ENCODE measurements around the gene FAM107B.
"Not testable (repeated sequence)": the region's sequence is repeated elsewhere in the genome, so short reads cannot be mapped to it uniquely, and the experiment has no call there.

Gene FAM107B

DNA sequence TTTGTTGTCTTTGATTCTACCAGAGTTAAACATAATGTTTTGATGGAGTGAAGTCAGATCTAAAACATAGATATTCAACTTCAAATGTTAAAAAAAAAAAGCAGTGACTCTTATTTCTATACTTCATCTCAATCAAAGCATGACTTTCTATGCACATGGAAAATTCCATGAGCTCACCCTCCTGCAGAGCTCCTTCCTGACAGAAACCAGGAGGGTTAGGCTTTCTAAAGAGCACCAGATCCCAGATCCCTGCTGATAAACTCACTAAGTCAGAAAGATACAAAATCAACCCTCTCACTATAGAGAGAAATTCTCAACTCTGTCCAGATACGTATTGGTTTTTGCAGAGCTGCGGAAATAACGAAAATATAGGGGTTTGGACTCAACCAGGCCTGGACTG is 122.6 kb downstream of the FAM107B start:
- DNase-seq (ENCODE audit: low spot score), result no peak
- H3K9me3 Mint-ChIP-seq, result no peaks in the 10 kb centered on the region
- H3K27ac Mint-ChIP-seq, result no peak overlapping the region
- peaks cover 3% of the 10 kb centered on the region for H3K27me3 Mint-ChIP-seq (ENCODE audit: low read depth)
- H3K4me1 Mint-ChIP-seq (ENCODE audit: low read depth), result peaks cover 77% of the 10 kb centered on the region
- H3K4me3 Mint-ChIP-seq, result peak overlapping the region; percentile 3
- peaks cover 1% of the 10 kb centered on the region for H3K36me3 Mint-ChIP-seq (ENCODE audit: low read depth)

DNA sequence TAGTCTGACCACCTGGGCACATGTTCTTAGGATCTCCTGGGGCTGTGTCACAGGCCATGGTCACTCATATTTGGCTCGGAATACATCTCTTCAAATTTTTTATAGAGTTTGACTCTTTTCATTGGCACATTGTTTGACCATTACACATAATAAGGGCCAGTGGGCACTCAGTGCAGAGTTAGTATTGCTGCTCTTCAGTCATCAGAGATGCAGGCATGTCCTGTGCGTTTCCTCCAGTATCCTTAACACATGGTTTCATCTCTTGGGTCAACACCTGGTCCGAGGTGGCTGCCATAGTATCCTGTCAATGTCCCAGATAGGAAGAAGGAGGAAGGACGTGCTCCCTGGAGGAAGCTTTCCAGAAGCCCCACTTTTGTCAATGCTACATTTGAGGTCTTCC is 125.0 kb downstream of the FAM107B start:
- no peak for DNase-seq (ENCODE audit: low spot score)
- H3K4me1 Mint-ChIP-seq (ENCODE audit: low read depth), result peaks cover 73% of the 10 kb centered on the region
- peak overlapping the region; percentile 97 for H3K27ac Mint-ChIP-seq
- H3K27me3 Mint-ChIP-seq (ENCODE audit: low read depth), result no peaks in the 10 kb centered on the region
- H3K4me3 Mint-ChIP-seq, result peak overlapping the region; percentile 88
- H3K9me3 Mint-ChIP-seq, result no peaks in the 10 kb centered on the region
- H3K36me3 Mint-ChIP-seq (ENCODE audit: low read depth), result peaks cover 1% of the 10 kb centered on the region

DNA sequence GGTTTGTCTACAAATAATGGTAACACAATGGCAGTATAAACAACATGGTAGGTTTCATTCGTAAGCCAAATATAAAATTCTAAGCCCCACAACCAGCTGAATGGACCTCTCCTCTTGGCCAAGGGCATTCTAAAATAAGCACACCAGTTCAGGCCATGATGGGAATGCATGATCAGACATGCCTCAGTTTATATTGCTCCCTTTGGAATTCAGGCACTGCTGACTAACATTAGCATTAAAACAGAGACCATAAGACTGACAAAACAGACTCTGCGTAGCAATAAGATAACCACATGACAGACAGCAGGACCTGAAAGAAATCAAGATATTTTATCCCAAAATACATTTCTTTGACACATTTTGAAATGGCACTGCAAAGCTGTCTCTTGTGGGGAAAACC is 125.8 kb downstream of the FAM107B start:
- H3K27ac Mint-ChIP-seq, result peak overlapping the region; percentile 97
- DNase-seq (ENCODE audit: low spot score), result no peak
- H3K9me3 Mint-ChIP-seq, result no peaks in the 10 kb centered on the region
- H3K36me3 Mint-ChIP-seq (ENCODE audit: low read depth), result peaks cover 1% of the 10 kb centered on the region
- peaks cover 69% of the 10 kb centered on the region for H3K4me1 Mint-ChIP-seq (ENCODE audit: low read depth)
- H3K4me3 Mint-ChIP-seq, result peak overlapping the region; percentile 88
- no peaks in the 10 kb centered on the region for H3K27me3 Mint-ChIP-seq (ENCODE audit: low read depth)

DNA sequence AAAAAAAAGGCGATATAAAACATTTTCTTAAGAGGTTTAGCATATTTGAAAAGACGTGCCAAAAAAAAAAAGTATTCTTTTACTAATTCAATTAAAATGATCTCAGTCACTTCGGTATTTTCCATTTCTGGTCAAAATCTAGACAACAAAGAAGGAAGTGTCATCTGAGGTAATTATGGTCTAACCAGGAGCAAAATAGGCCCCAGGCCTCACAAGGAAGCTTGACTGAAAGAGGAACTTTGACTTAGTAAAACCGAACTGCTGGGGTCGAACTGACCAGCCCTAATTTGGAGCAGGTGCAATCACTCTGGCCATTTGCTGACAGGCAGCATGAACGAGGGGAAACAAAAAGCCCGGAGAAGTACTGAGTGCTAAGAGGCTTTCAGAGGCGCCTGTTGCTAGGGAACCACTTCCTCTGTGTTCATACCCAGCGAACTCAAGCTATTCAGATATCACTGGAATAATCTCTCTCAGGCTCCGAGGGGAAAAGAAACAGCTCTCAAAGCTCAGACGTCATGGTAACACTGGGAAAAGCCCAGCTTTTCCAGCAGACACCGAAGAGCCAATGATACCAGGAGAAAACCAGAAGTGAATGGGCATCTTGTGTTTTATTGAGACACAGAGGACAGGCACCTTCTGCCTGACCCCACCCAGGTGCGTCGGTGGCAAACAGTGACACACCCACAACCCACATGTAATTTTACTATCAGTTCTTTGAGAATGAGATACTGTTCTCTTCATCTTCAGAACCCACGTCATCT is 126.5 kb downstream of the FAM107B start:
- Mint-ChIP-seq H3K36me3 (ENCODE audit: low read depth) (peaks cover 1% of the 10 kb centered on the region), H3K4me3 (peak overlapping the region; percentile 88), H3K27ac (peak overlapping the region; percentile 97), H3K4me1 (ENCODE audit: low read depth) (peaks cover 62% of the 10 kb centered on the region), H3K27me3 (ENCODE audit: low read depth) (no peaks in the 10 kb centered on the region), H3K9me3 (no peaks in the 10 kb centered on the region)
- DNase-seq (ENCODE audit: low spot score), result peak; percentile 73

DNA sequence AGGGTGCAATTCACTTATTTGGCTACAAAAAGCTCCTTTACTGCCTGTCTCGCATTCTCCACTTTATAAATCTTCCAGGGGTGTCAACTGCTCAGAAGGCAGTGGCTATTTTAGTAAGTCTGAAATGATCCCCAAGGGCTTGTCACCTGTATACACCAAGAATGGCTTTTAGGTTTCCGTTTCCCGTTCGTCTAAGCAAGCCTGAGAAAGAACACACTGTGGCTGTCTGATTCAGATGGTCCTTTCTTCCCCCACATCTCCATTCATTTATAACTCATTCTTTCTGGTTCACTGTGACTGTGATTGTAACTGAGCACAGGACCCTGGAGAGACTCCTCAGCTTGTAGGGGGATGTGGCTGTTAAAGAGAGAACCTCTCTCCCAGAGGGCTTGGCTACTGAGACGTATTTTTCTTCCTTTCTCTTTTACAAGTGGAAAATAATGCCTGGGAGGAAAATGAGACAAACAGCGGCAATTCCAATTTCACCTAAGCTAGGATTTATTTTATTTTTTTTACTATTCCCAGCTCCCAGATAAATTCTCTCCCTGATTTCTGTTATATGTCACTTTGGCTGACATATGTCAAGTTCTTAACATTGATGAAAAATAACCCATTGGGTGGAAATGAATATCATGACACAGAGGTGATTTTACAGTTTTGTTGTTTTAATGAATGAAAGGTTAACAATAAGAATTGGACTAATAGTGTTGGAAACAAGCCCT is 129.3 kb downstream of the FAM107B start:
- H3K9me3 Mint-ChIP-seq, result peaks cover 8% of the 10 kb centered on the region
- DNase-seq (ENCODE audit: low spot score), result peak; percentile 27
- H3K36me3 Mint-ChIP-seq (ENCODE audit: low read depth), result peaks cover 1% of the 10 kb centered on the region
- H3K4me3 Mint-ChIP-seq, result no peak overlapping the region
- H3K27ac Mint-ChIP-seq, result no peak overlapping the region
- H3K27me3 Mint-ChIP-seq (ENCODE audit: low read depth), result peaks cover 3% of the 10 kb centered on the region
- H3K4me1 Mint-ChIP-seq (ENCODE audit: low read depth), result peaks cover 41% of the 10 kb centered on the region

DNA sequence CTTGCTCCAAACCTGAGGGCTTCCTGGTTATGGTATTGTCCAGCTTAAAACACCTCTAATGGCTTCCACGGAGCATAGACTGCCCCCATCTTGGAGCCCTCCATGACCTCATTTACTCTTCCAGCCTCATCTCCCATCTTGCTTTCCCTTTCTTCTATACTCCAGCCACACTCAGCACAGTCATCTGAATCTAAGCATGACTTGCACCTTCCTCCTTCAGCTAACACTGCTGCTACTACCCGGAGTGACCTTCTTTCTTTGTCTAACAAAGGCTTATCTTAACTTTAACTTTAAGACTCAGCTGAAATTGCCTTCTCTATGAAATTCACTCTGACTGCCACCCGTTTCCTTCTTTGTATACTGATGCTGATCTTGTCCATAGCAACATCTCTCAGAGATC is 135.1 kb downstream of the FAM107B start:
- Mint-ChIP-seq H3K27ac (no peak overlapping the region), H3K4me1 (ENCODE audit: low read depth) (peaks cover 6% of the 10 kb centered on the region), H3K9me3 (peaks cover 8% of the 10 kb centered on the region), H3K36me3 (ENCODE audit: low read depth) (no peaks in the 10 kb centered on the region), H3K4me3 (no peak overlapping the region), H3K27me3 (ENCODE audit: low read depth) (peaks cover 8% of the 10 kb centered on the region)
- DNase-seq (ENCODE audit: low spot score), result no peak

DNA sequence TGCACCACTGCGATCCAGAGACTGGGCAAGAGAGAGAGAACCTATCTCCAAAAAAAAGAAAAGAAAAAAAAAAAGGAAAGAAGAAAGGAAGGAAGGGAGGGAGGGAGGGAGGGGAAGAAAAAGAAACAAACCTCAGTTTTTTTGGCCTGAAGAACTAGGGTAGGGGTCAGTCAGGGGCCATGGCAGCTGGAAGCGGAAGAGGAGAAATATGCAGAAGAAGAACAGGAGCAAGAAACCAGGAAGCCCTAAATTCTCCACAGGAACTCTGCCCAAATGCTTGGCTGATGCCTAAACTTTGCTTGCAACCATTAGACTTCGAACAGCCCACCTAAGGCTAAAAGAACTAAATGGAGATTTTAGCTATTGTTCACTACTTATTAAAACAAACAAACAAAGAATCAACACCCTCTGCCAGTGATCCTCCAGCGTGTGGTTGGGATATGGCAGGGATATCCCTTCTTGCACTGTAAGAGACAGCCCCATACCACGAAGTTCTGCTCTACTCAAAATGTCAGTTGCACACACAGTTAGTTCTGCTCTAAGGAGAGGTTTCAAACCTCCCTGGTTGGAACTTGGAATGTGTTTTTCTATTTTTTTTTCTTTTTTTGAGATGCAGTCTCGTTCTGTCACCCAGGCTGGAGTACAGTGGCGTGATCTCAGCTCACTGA is 139.5 kb downstream of the FAM107B start:
- H3K9me3 Mint-ChIP-seq, result no peaks in the 10 kb centered on the region
- no peak overlapping the region for H3K4me3 Mint-ChIP-seq
- no peak overlapping the region for H3K27ac Mint-ChIP-seq
- DNase-seq (ENCODE audit: low spot score), result no peak
- H3K4me1 Mint-ChIP-seq (ENCODE audit: low read depth), result peaks cover 4% of the 10 kb centered on the region
- H3K27me3 Mint-ChIP-seq (ENCODE audit: low read depth), result peaks cover 5% of the 10 kb centered on the region
- no peaks in the 10 kb centered on the region for H3K36me3 Mint-ChIP-seq (ENCODE audit: low read depth)

DNA sequence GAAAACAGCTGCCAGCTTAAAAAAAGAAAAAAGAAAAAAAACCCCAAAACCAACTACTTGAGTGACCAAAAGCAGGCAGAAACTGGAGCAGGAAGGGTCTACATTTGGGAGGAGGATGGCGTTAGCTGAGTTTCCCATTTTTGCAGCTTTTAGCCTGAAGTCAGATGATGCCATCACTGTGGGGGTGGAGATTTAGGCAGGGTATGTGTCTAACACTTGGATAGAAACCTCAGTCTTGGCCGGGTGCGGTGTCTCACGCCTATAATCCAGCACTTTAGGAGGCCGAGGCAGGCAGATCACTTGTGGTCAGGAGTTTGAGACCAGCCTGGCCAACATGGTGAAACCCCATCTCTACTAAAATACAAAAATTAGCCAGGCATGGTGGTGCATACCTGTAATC is 140.1 kb downstream of the FAM107B start:
- not testable (repeated sequence) for H3K4me3 Mint-ChIP-seq; DNase-seq (ENCODE audit: low spot score); H3K27me3 Mint-ChIP-seq (ENCODE audit: low read depth); H3K9me3 Mint-ChIP-seq; H3K27ac Mint-ChIP-seq; H3K36me3 Mint-ChIP-seq (ENCODE audit: low read depth); H3K4me1 Mint-ChIP-seq (ENCODE audit: low read depth)

DNA sequence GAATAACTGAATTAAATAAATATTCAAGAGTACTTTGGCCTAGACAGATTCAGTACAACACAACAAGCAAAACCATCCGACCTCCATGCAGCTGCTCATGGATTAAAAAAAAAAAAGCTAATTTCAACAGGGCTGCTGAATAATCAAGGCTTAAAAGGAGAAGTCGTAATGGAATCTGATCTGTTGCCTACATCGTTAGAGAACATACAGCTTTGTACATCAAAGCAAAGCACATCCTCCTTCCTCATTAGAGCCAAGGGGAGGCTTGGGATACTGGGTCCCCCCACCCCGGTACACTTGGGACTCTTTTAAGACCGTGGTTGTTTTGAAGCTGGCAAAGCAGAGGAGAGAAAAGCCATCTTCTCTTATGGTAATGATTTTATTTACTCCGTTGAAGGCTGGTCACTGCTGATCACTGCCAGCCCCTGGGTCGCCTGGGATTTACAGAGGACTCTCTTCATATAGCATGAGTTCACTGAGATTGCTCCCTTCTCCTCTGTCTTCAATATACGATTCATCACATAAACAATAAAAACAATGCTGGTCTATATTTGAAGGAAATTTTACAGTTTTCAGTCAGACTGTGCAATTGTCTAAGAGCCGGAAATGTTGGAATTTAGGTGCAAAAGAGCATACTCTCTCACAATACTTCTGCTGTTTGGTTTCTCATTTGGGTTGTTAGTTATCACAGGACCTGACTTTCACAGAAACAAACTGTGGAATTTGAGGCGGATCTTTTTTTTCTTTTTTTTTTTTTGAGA is 148.8 kb downstream of the FAM107B start:
- H3K27ac Mint-ChIP-seq, result no peak overlapping the region
- no peaks in the 10 kb centered on the region for H3K36me3 Mint-ChIP-seq (ENCODE audit: low read depth)
- no peak for DNase-seq (ENCODE audit: low spot score)
- no peaks in the 10 kb centered on the region for H3K27me3 Mint-ChIP-seq (ENCODE audit: low read depth)
- no peak overlapping the region for H3K4me3 Mint-ChIP-seq
- no peaks in the 10 kb centered on the region for H3K9me3 Mint-ChIP-seq
- peaks cover 5% of the 10 kb centered on the region for H3K4me1 Mint-ChIP-seq (ENCODE audit: low read depth)

DNA sequence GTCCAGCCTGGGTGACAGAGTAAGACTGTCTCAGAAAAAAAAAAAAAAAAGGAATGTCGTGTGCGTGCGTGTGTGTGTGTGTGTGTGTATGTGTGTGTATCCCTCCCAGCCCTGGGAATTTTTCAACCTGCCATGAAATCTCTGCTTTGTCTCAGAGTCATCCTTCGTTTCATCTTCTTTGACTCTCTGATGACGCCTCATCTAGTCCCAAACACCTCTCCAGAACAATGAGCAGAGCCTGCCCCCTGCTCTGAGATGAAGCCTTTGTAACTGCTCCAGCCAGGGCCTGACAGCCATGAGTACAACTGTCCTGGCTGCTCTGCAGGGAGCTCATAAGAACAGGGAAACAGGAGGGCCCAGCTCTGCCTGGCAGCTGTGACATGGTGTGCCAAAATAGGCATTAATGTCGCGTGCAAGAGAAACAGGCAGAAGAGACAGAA is 149.5 kb downstream of the FAM107B start:
- no peaks in the 10 kb centered on the region for H3K9me3 Mint-ChIP-seq
- H3K36me3 Mint-ChIP-seq (ENCODE audit: low read depth), result no peaks in the 10 kb centered on the region
- no peak overlapping the region for H3K27ac Mint-ChIP-seq
- DNase-seq (ENCODE audit: low spot score), result no peak
- peaks cover 4% of the 10 kb centered on the region for H3K4me1 Mint-ChIP-seq (ENCODE audit: low read depth)
- H3K27me3 Mint-ChIP-seq (ENCODE audit: low read depth), result no peaks in the 10 kb centered on the region
- H3K4me3 Mint-ChIP-seq, result no peak overlapping the region

DNA sequence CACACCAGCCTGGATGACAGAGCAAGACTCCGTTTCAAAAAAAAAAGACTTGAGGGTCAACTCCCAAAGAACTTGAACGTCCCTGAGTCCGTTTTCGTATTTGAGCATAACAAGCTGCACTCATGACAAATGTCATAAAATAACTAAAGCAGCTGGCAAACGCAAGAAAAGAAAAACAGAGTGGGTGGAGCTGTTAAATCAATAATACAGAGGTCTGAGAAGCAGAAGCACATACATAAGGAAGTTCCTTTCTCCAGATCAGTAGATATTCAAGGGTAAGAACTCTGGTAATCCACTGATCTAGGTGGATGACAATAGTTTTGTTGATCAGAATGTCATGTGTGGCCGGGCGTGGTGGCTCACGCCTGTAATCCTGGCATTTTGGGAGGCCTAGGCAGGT is 150.1 kb downstream of the FAM107B start:
- Mint-ChIP-seq H3K4me1 (ENCODE audit: low read depth) (no peaks in the 10 kb centered on the region), H3K27ac (no peak overlapping the region)

DNA sequence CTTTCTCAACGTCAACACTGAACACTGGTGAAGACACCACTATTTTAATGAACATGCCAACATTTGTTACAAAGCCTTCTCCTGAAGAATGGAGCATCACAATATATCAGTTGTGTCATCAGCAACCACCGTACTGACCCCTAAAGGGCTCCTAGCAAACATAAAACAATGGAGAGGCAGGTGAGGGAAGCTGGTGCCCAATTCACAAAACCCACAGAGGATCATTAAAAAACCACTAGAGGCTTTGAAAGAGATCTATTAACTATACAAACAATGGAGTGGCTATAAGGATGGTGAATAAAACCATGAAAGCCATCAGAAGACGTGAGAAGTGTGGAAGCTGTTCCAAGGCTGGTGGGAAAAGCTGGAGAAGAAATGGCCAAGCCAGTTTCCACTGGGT is 150.8 kb downstream of the FAM107B start:
- H3K9me3 Mint-ChIP-seq, result no peaks in the 10 kb centered on the region
- no peaks in the 10 kb centered on the region for H3K36me3 Mint-ChIP-seq (ENCODE audit: low read depth)
- H3K27me3 Mint-ChIP-seq (ENCODE audit: low read depth), result no peaks in the 10 kb centered on the region
- no peak for DNase-seq (ENCODE audit: low spot score)
- no peaks in the 10 kb centered on the region for H3K4me1 Mint-ChIP-seq (ENCODE audit: low read depth)
- no peak overlapping the region for H3K27ac Mint-ChIP-seq
- no peak overlapping the region for H3K4me3 Mint-ChIP-seq

More for the DNA sequence above, 150.1 kb downstream of the FAM107B start:
- Mint-ChIP-seq H3K4me3 (no peak overlapping the region), H3K27me3 (ENCODE audit: low read depth) (no peaks in the 10 kb centered on the region), H3K36me3 (ENCODE audit: low read depth) (no peaks in the 10 kb centered on the region), H3K9me3 (no peaks in the 10 kb centered on the region)
- DNase-seq (ENCODE audit: low spot score), result no peak

DNA sequence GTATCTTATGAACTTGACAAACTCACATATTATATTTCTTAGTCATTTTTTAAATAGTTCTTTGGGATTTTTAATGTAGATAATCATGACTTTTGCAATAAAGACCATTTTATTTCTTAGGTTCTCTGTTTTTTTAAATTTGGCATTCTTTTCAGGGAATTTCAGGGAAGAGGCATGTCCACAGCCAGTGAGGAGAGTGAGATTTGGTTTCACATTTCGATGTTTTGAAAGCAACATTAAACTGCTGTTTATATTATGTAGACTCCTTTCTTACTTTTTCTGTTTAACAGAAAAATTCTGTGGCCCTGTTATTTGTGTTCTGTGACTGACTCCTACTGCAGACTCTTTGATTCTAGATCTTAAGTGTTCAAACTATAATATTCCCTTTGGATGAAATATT is 153.7 kb downstream of the FAM107B start:
- no peak for DNase-seq (ENCODE audit: low spot score)
- Mint-ChIP-seq H3K36me3 (ENCODE audit: low read depth) (no peaks in the 10 kb centered on the region), H3K9me3 (no peaks in the 10 kb centered on the region), H3K4me3 (no peak overlapping the region), H3K27ac (no peak overlapping the region), H3K27me3 (ENCODE audit: low read depth) (no peaks in the 10 kb centered on the region), H3K4me1 (ENCODE audit: low read depth) (peaks cover 13% of the 10 kb centered on the region)

DNA sequence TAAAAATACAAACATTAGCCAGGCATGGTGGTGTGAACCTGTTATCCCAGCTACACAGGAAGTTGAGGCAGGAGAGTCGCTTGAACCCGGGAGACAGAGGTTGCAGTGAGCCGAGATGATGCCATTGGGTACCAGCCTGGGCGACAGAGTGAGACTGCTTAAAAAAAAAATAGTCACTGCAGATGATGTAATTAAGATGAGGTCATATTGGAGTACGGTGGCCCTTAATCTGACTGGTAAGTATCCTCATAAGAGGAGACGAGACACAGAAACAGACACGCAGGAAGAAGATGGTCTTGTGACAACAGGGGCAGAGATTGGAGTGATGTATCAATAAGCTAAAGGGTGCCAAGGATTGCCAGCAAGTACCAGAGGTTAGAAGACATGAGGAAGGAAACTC is 156.0 kb downstream of the FAM107B start:
- no peaks in the 10 kb centered on the region for H3K9me3 Mint-ChIP-seq
- no peaks in the 10 kb centered on the region for H3K36me3 Mint-ChIP-seq (ENCODE audit: low read depth)
- H3K27me3 Mint-ChIP-seq (ENCODE audit: low read depth), result no peaks in the 10 kb centered on the region
- no peak overlapping the region for H3K27ac Mint-ChIP-seq
- H3K4me3 Mint-ChIP-seq, result no peak overlapping the region
- no peak for DNase-seq (ENCODE audit: low spot score)
- peaks cover 13% of the 10 kb centered on the region for H3K4me1 Mint-ChIP-seq (ENCODE audit: low read depth)

All from T-helper 2 cell treated with Interferon-gamma antibody and Interleukin-4, amounts not matched to agents 5 μg/mL and 100 μg/mL, for 36 hours (primary cell).